HG03432 (cell line): Measurements from ENCODE around the gene TRAF1.

ENCODE experiments used
- ATAC-seq: cut with Tn5 transposase; IDR thresholded peaks from one replicate; pipeline ENCODE4 v1.9.1; 2021; ENCODE audit warnings: mild to moderate bottlenecking, moderate library complexity; ENCODE audit not compliant: unreplicated experiment

The TRAF1 gene

DNA sequence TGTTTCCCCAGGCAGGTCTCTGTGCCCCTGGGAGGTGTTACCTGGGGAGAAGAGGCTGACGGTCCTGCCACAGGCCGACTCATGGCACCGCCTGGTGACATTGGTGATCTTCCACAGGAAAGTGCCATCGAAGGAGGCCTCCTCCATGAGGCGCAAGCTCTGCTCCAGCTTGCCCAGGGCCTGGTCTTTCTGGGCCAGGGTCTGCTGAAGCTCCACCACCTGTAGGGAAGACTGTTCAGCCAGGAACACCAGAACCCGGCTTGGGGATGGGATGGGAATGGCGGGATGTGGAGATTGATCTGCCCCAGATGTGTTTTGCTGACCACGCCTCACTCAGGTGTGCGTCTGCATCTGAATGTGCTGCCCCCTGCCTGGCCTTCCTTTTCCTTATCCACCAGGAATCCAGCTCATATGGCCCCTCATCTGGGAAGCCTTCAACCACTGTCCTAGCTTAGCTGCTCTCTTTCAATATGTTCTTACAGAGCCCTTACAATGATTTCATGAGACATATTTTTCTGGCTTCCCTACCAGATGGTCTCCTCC lies 15.2 kb downstream of the TRAF1 start:
- ATAC-seq, result no peak

DNA sequence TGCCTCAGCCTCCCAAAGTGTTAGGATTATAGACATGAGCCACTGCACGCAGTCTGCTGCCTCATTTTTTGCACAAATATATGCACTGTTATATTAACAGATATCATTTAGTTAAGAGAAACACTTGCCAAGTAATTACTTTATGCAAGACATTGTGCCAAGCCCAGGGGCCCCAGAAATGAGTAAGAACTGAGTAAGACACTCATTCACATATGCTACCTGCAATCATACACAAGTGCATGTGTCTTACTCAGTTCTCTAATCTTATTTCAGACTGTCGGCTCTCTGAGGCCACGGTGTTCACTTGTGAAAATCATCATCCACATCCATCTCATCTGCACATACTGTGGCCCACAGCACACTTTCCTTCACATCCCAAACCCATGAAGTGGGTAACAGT lies 16.0 kb downstream of the TRAF1 start:
- no peak for ATAC-seq

DNA sequence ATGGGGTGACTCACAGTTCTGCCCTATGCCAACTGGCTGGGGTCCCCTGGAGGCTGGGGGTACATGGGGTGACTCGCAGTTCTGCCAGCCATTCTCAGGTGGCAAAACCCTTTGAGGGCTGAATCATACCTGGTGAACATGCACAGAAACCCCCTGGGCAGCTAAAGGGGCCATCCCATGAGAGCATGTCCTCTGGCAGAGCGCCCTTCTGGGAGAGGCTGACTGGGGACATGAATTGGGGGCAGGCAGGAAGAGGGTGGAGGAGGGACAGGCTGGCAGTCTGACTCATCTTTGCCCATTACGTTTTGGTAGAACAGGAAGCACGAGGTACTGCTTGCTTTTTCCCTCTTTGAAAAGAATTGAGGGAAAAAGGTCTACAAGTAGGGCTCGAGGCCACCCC lies 16.7 kb downstream of the TRAF1 start:
- ATAC-seq, result no peak

DNA sequence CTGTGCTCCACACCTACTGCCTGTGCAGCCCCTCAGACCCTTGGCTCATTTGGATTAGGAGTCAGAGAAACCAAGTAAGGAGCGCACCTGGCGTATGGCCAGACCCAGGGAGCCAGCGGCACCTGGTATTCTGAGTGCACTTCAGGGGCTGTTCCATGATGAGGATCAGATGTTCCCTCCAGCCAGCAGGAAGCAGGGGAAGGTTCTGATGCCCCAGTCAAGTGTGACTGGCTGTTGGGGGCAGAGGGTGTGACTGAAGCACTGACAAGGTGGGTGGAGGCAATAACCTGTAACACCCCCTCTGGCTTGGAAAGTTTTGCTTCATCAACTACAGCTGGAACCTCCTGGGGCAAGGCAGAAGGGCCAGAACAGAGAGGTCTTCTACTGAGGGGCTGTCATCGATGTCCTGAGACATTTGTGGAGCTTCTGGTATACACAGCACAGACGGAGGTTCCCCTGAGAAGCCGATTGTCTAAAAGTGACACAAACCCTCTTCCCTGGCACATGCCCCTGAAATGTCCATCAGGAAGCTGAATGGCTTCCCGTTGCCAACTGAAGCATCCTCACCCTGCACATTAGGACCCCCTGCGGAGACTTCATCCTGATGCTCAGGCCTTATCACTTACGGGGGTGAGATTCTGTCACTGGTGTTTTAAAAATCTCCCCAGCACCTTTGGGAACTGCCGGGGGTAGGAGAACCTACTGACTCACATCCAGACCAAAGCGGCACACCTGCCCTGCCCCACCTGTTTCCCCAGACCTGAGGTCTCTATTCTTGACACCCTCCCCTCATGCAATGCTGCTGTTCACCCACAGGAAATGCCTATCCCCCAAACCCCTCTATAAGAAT lies 21.1 kb downstream of the TRAF1 start:
- no peak for ATAC-seq

DNA sequence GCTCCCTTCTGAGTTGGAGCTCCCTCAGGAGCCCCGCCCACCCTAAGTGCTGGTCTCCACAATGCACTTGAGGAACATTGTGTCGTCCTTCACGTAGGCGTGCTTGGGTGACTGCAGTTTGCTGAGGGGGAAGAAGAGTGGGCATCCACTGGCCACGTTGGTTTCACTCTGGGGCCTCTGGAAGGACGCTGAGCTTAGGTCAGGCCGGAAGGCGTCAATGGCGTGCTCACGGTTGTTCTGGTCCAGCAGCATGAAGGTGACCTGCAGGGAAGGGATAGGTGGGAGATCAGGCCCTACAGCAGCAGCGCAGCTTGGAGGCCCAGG lies 21.7 kb downstream of the TRAF1 start:
- no peak for ATAC-seq

DNA sequence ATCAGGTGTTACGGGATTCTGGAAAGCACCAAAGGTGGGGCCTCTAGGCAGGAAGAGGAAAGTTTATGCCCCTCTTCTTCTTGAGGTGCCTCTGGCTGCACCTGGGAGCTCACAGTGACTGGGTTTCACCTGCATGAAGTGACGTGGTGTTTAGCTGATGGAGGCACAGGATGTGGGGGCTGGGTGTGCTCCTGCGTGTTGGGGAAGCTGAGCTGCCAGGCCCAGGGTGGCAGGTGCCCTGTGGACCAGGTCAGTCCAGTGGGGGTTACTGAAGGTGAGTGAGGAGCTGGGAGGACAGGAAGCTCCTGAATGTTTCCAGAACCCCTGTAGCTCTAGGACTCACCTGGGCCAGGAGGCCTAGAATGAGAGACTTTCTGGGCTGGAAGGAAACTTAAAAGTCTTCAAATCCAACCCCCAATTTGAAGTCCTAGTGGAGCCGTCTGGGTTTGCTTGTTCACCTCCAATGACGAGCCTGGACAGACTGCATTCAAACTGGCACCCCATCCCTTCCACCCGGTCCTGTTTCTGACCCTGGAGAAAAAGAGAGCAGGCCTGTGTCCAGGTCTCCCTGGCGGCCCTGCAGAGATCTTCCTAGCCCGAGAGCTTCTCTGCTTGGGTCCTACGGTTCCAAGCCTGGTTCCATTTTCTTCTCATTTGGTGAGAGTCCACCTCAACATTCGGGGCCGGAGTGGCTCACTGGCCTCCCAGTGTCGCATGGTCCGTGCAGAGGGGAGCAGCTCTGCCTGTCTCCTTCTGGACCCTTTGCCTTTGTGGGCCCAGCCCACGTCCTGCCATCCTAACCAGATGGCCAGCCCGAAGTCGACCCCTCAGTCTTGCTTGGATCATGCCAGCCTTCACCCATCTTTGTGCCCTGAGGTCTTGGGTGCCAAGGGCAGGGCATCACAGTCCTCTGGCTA lies 22.3 kb downstream of the TRAF1 start:
- no peak for ATAC-seq

DNA sequence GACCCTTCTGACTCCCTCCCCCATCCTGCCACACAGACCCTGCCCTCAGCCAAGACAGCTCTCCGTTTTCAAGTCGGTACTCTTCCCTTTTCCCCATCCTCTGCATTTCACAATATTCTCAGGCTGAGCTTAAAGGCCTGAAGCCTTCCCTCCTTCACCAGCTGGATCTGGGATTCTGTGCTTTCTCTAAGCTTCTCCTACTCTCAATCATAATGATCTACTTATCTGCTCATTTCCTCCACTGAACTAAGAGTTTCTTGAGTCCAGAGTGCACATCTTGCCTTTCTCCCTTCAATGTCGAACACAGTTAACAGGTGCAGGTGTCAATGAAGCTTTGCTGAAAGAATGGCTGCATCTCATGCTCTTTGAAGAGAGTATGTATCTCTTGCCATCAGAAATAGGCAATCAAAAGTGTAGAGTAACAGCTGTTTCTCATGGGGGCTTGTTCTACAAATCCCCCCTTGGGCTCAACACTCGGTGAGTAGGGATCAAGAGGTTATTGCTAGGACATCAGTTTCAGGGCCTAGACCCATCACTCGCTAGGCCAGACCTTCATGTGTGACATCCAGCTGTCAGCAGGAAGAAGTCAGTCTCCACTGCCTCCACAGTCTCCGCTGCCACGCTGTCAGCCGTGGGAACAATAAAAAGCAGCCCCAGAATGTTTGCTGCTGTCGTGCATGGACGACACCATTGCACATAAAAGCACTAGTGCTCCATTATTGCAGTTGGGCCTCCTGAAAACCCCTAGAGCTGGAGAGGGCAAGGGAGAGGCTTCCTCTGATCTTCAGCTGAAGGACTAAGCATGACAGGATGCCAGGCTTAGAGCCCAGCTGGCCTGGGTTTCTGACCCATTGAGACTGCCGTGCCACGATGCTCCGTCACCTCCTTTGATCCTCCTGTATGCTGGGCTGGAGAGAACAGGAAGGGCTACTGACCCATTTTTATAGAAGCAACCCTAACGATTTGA lies 23.7 kb downstream of the TRAF1 start:
- no peak for ATAC-seq

DNA sequence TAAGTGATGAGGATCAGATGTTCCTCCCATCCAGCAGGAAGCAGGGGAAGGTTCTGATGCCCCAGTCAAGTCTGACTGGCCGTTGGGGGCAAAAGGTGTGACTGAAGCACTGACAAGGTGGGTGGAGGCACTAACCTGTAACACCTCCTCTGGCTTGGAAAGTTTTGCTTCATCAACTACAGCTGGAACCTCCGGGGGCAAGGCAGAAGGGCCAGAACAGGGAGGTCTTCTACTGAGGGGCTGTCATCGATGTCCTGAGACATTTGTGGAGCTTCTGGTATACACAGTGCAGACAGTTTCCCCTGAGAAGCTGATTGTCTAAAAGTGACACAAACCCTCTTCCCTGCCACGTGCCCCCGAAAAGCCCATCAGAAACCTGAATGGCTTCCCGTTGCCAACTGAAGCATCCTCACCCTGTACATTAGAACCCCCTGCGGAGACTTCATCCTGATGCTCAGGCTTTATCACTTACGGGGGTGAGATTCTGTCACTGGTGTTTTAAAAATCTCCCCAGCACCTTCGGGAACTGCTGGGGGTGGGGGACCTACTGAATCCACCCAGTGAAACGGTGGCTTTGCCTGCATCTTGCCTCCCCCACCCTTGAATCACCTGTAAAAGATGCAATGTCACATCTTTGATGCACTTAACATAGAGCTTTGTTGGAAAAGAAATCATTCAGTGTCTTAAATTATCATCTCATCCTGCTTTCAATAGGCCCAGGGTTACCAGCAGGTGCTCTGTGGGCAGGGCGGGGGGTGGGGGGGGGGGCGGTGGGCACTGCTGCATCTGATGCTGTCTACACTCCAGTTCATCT lies 24.6 kb downstream of the TRAF1 start:
- ATAC-seq, result no peak

DNA sequence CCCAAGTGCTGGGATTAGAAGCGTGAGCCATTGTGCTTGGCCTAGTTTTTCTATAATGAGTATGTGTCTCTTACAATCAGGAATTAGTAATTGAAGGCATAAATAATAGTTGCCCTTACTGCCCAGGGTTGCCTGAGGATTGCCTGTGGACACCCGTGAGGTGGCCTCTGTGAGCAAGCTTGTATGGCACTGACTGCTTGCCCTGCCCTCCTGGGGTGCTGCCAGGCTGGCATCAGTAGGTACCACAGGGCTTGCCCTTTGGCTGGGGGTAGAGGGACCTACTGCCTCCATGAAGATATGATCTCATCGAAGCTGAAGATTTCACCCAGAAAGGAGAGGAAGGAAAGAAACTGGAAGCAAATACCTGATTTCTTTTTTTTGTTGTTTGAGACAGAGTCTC lies 25.8 kb downstream of the TRAF1 start:
- ATAC-seq, result no peak

DNA sequence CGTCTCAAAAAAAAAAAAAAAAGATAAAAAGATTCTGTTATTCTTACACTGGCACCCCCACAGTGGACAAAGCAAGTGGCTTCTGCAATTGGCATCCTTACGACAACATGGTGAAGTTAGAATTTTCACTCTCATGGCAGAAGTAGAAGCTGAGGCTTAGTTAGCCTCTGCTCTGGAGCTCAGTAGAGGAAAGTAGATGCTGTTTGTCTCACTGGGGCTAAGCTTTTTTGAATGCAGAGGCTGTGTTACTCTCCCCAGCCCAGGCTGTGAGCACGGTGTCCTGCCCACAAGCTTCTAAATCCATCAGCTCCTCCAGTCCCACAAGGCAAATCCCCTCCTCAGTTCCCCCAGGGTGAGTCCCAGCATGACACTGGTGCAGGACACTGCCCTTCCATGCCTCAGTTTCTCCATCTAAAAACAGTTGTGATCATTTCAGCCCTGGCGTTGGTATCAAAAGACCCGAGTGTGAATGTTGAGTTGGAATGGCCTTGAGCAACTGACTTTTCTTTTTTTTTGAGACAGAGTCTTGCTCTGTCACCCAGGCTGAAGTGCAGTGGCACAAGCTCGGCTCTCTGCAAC lies 27.0 kb downstream of the TRAF1 start:
- no peak for ATAC-seq

DNA sequence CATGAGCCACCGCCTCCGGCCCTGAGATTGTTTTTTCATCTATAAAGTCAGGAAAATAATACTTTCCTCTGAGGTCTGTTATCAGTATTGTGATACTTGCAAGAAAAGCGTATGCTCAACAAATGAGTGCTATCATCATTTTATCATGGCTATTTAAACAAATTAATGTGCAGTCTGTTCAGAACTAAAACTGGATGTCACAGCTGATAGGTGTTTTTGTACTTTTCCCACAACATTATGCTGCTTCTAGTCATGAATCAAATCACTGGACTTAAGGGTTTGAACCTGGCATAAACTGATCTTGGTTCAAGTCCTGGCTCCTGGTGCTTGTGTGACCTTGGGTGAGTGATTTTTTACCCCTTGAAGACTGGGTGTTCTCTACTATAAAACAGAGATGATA lies 28.2 kb downstream of the TRAF1 start:
- no peak for ATAC-seq

DNA sequence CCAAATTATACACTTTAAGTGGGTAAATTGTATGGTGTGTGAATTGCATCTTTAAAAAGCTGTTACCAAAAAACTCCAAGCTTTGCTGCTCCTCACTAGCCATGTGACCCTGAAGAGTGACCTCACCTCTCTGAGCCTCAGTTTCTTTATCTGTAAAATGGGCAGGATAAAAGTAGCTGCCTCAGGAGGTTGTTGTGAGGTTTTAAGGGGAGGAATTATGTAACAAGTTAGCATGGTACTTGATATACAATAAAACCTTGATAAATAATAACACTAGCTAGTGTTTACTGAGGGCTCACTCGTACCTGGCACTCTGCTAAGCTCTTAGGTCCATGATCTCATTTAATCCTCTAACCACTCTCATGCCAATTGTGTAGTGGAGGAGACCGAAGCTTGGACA lies 30.6 kb downstream of the TRAF1 start:
- no peak for ATAC-seq

DNA sequence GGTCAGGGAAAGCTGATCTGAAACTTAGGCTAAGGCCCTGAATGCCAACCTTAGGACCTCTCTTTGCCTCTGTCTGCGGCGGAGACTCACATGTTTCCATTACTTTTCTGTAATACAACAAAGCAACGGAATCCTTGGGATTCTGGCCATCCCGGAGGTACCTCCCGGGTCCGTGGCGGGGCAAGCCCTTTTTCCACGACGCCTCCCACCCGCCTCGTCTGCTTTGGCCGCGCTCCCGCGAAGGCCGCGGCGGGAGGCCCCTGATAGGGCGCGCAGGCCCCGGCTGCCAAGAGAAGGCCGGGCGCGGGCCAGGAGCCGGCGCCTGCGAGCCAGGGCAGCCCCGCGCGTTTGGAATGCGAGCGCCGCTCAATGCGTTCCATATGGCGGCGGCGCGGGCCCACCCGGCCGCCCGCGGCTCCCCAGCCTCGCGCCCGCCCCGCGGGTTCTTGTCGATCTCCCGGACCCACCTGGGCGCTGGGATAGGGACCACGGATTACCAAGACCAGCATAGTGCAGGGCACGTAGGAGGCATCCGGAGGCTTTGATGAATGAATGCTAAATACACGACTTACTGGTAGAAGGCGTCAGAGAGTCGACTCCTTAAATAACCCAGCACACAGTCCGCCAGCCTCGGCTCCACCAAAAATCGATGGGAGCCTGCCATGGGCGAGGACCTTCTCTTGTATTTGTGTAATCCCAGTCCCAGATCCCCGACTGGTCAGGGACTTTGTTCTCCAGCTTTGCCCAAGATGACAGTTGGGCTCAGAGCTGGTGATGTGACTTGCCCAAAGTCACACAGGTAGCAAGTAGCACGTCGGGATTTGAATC lies 32.1 kb downstream of the TRAF1 start:
- ATAC-seq, result no peak

DNA sequence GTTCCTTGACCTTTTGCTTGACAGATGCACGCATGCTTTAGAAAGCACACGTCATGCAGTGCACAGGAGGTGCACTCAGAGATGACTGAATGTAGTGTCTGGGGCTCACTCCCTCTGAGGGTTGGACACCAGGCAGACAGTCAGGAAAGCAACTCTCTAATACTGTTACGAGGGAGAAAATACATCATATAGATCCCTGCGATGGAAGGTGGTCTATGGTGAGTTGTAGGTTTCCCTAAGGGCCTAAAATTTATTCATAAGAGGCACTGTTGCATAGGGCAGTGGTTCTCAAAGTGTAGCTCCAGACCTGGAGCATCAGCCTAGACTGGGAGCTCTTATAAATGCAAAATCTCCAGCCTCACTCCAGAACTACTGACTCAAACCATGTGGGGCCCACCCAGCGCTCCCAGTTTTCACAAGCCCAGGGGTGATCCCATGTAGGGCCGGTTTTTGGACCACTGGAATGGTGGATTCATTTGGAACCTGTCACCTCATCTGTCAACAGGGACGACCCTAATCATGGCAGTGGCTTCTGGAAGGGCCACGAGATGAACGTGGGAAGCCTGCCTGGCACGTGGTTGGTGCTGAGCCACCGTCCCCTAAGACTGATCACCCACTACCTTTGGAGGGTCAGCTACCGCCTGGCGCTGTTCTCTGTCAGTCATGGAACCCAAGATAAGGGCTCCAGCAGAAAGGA lies 32.8 kb downstream of the TRAF1 start:
- no peak for ATAC-seq

DNA sequence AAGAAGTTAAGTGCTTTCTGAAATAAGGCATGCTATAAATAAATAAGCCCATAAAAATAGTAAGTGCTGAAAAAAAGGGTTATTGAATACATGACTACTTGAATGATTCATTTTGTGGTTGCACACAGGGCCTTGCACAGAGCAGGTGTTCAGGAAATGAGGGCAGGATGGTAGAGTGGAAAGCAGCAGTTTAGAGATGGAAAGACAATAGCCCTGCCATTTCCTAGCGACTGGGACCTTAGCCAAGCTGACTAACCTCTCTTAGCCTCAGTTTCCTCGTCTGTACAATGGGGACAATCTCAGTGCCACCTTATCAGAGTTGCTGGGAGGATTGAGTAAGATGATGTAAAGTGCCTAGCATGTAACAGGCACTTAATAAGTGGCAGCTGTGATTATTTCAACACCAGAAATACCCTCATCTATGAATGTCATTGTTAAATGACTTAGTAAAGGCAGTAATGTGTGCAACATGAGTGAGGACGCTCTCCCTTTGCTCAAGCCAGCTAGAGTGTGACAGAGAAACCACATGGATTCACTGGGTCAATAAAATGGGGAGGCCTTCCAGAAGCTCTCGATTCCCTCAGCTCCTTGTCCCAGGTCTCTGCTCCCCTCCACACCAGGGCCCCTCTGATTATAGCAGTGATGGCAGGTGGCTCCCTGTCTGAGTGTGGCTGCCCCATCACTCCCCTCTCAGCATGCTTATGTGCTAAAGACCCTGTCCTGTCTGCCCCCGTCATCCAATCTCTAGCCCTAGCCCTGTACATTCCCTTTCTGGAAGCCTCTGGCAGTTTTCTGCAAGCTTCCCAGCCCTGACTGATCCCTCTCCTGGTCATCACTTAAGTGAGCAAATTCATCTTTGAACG lies 33.6 kb downstream of the TRAF1 start:
- ATAC-seq, result peak; percentile 69

DNA sequence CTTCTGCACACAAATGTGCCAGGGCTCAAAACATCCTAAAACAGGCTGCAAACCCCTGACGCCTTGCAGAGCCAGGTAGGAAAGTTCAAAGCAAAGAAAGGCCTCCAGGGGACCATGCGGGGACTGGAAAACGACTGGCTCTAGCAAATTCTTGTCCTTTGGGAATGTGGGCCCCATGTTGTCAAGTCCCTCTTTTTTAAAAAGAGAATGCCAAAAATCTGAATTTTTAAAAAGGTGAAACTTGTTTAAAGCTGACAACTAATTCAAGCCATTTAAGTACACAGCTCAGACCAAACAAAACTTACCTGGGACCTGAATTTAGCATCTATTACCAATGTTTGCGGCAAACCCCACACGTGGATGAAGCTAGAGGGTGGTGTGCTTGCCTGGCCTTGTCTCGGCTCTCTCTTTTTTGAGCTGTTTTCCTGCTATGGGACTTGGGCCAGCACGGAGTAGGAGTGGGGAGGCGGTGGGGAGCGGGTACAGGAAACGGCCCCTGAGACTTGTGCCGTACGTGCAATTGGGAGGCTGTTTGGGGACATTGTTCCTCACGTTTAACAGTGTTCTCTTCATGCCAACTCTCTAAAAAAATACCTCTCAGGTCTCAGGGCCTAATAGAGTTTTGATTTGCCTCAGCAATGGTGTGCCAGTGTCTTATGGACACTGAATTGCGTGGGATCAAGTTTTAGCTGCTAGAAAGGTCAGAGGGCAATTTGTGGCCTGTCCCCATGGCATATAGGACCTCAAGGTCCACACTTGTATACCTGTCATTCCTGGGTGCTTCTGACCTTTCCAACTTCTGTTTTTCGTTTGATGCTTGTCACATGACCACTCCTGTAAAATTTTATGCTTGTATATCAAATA lies 34.5 kb downstream of the TRAF1 start:
- peak; percentile 48 for ATAC-seq
